HEK293 (cell line): ENCODE results near the gene FCRL1.

Experiments used
- HOXA7 ChIP-seq: sonication (generic); formaldehyde crosslinking; IDR thresholded peaks from 2 replicates; pipeline ENCODE4 v1.8.1; 2022; ENCODE audit warnings: missing genetic modification reagents, borderline replicate concordance
- ZBTB21 ChIP-seq: fragments of 450-650 bp; formaldehyde crosslinking; IDR thresholded peaks from 2 replicates; pipeline ENCODE4 v1.5.1; 2017; ENCODE audit warnings: missing biosample characterization, missing genetic modification characterization
- ZNF146 ChIP-seq: fragments of 450-650 bp; formaldehyde crosslinking; IDR thresholded peaks from 2 replicates; pipeline ENCODE4 v1.5.1; 2016; ENCODE audit warnings: missing biosample characterization, missing genetic modification characterization
- ZNF561 ChIP-seq: fragments of 450-650 bp; IDR thresholded peaks from 2 replicates; pipeline ENCODE4 v1.5.1; 2018; ENCODE audit warnings: missing biosample characterization, missing genetic modification characterization, borderline replicate concordance
- TF ChIP-seq, protein P1 (sequence below): fragments of 450-650 bp; formaldehyde crosslinking; IDR thresholded peaks from 2 replicates; pipeline ENCODE4 v1.5.1; 2016; ENCODE audit warnings: missing biosample characterization, missing genetic modification characterization

DNA sequence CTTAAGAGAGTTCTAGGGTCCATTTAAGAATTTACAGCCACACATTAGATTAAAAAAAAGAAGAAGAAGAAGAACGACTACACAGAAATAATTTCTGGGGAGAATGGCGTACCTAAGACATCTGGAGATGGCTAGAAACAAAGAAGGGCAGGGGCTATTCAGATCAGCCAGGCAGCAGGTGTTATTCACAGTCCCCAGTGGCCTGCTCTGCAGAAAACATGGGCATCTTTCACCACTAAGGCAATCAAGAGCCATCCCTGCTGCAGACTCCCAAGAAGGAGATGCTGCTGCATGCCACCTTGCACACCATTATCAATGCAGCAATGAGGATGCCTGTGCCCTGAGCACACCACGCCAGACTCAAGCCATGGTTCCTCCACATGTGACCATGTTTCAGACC, 35.1 kb downstream of the FCRL1 start:
- TF ChIP-seq ZNF561 (tag by site-specific recombination) (no peak), HOXA7 (CRISPR knock-in tag) (no peak), ZBTB21 (tag by site-specific recombination) (no peak), ZNF146 (tag by site-specific recombination) (no peak)
- TF ChIP-seq, protein P1, sequence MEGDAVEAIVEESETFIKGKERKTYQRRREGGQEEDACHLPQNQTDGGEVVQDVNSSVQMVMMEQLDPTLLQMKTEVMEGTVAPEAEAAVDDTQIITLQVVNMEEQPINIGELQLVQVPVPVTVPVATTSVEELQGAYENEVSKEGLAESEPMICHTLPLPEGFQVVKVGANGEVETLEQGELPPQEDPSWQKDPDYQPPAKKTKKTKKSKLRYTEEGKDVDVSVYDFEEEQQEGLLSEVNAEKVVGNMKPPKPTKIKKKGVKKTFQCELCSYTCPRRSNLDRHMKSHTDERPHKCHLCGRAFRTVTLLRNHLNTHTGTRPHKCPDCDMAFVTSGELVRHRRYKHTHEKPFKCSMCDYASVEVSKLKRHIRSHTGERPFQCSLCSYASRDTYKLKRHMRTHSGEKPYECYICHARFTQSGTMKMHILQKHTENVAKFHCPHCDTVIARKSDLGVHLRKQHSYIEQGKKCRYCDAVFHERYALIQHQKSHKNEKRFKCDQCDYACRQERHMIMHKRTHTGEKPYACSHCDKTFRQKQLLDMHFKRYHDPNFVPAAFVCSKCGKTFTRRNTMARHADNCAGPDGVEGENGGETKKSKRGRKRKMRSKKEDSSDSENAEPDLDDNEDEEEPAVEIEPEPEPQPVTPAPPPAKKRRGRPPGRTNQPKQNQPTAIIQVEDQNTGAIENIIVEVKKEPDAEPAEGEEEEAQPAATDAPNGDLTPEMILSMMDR (tag by site-specific recombination), result no peak
